ENCODE measurements around the gene DMGDH. TPM values are rescaled to one million over a fixed set of nuclear protein-coding genes. Genes with fewer than 3 reads are reported as not detected.
A peak's percentile ranks its signal among the peaks of the same experiment; 100 is the strongest.

DMGDH gene
- total and polyA plus RNA-seq, 10 of the 15 experiments (the other 5 are each of a cell fraction or from before 2014, with no cell fraction given): 0.22 to 1.5 (median 0.44) TPM; not detected in 3

GRCh38 chr5:78979117-78979742, 90.2 kb downstream of the DMGDH start (continued):
- no peak for TF ChIP-seq ELK1 (IDR thresholded peaks at IDR 0.05; ENCODE audit: low read depth, low read length)
- no peak for TF ChIP-seq RFX5 (IDR thresholded peaks at IDR 0.05; ENCODE audit: low read depth, low read length)
- TF ChIP-seq POLR2A (IDR thresholded peaks at IDR 0.05; ENCODE audit: low read depth, low read length): no peak
- TF ChIP-seq YY1 (IDR thresholded peaks at IDR 0.05; ENCODE audit: low read depth, low read length): no peak
- no peak for TF ChIP-seq CREB1 (IDR thresholded peaks at IDR 0.05; ENCODE audit: low read depth)
- no peak for TF ChIP-seq PKNOX1 (IDR thresholded peaks at IDR 0.05)
- TF ChIP-seq SPI1 (IDR thresholded peaks at IDR 0.05; ENCODE audit: borderline replicate concordance, insufficient read depth, low read depth, low read length): peak; percentile 6; the same call in 1 of the 2 replicates
- TF ChIP-seq SRF (IDR thresholded peaks at IDR 0.05; ENCODE audit: low read depth in 2 of 2, low read length in 2 of 2): no peak
- no peak for TF ChIP-seq REST (IDR thresholded peaks at IDR 0.05; ENCODE audit: low read depth, low read length)
- no peak for TF ChIP-seq HDGF (IDR thresholded peaks at IDR 0.05)

Data from GM12878 (cell line).